K562 (cell line): ENCODE measurements around the gene FASTK. TPM values are rescaled to one million over a fixed set of nuclear protein-coding genes. Genes with fewer than 3 reads are reported as not detected.
A peak's percentile ranks its signal among the peaks of the same experiment; 100 is the strongest.

Source experiments
- CEBPZ ChIP-seq: fragments of 150-350 bp; IDR thresholded peaks from 2 replicates; pipeline ENCODE4 v1.6.1; 2014; ENCODE audit warnings: low read depth, mild to moderate bottlenecking, low read length, borderline replicate concordance
- GABPB2 ChIP-seq: fragments of 250-450 bp; sonication (Bioruptor Pico); conservative IDR thresholded peaks from 2 replicates; pipeline ENCODE4 v1.5.1; 2021; ENCODE audit warnings: mild to moderate bottlenecking
- JUNB ChIP-seq: fragments of 450-650 bp; formaldehyde crosslinking; conservative IDR thresholded peaks from 2 replicates; pipeline ENCODE4 v1.4.0; 2020; ENCODE audit warnings: mild to moderate bottlenecking
- KDM1A ChIP-seq, 2 experiments: fragments of 450-650 bp; IDR thresholded peaks; 2 replicates each; pipeline ENCODE4 v1.6.1; 2016; ENCODE audit warnings: mild to moderate bottlenecking in 2 of 2
- KLF16 ChIP-seq: IDR thresholded peaks from 2 replicates; pipeline ENCODE4 v1.6.1; 2016; ENCODE audit warnings: antibody characterized with exemption
- LEF1 ChIP-seq: fragments of 450-650 bp; IDR thresholded peaks from 2 replicates; pipeline ENCODE4 v1.6.1; 2016; ENCODE audit warnings: mild to moderate bottlenecking
- MYC ChIP-seq, 2 experiments: fragments of 250-450 bp in 1 of 2; sonication (Bioruptor Pico) in 1 of 2; IDR thresholded peaks; 2 replicates each; pipeline versions ENCODE4 v1.5.1 to v1.6.1; 2012 to 2021; ENCODE audit warnings: low read depth in 2 of 2, borderline replicate concordance in 1 of 2, improper control_type of control experiment in 1 of 2, low read length in 1 of 2, mild to moderate bottlenecking in 1 of 2, moderate library complexity in 1 of 2
- NCOA4 ChIP-seq: fragments of 450-650 bp; IDR thresholded peaks from 2 replicates; pipeline ENCODE4 v1.6.1; 2018; ENCODE audit warnings: mild to moderate bottlenecking; ENCODE audit not compliant: partially characterized antibody
- PURB ChIP-seq: sonication (generic); formaldehyde crosslinking; IDR thresholded peaks from 2 replicates; pipeline ENCODE4 v1.9.0; 2021; ENCODE audit warnings: low read depth, mild to moderate bottlenecking, missing genetic modification reagents
- SLC30A9 ChIP-seq: fragments of 250-450 bp; sonication (Bioruptor Pico); IDR thresholded peaks from 2 replicates; pipeline ENCODE4 v1.8.0; 2022; ENCODE audit warnings: mild to moderate bottlenecking, moderate library complexity
- TAF1 ChIP-seq: IDR thresholded peaks from 2 replicates; pipeline ENCODE4 v1.6.1; 2011; ENCODE audit warnings: mild to moderate bottlenecking, low read length, moderate library complexity; ENCODE audit not compliant: insufficient read depth, control insufficient read depth, severe bottlenecking; ENCODE audit errors: extremely low read depth
- TBL1XR1 ChIP-seq, 2 experiments: IDR thresholded peaks; 2 replicates each; pipeline ENCODE4 v1.6.1; 2012; ENCODE audit warnings: improper control_type of control experiment in 2 of 2, low read length in 2 of 2, mild to moderate bottlenecking in 1 of 2
- ZBED1 ChIP-seq: IDR thresholded peaks from 2 replicates; pipeline ENCODE4 v1.6.1; 2014
- ZNF143 ChIP-seq: sonication (generic); formaldehyde crosslinking; IDR thresholded peaks from 2 replicates; pipeline ENCODE4 v1.9.0; 2022; ENCODE audit warnings: mild to moderate bottlenecking, missing genetic modification reagents
- ZNF431 ChIP-seq: sonication (generic); formaldehyde crosslinking; IDR thresholded peaks from 2 replicates; pipeline ENCODE4 v1.8.0; 2022; ENCODE audit warnings: mild to moderate bottlenecking, missing genetic modification reagents
- ZNF586 ChIP-seq: fragments of 450-650 bp; formaldehyde crosslinking; conservative IDR thresholded peaks from 2 replicates; pipeline ENCODE4 v1.4.0; 2020; ENCODE audit warnings: mild to moderate bottlenecking, moderate library complexity
- ZNF655 ChIP-seq: fragments of 250-450 bp; sonication (Bioruptor Pico); IDR thresholded peaks from 2 replicates; pipeline ENCODE4 v1.5.0; 2021
- ZNF830 ChIP-seq: fragments of 250-450 bp; sonication (Bioruptor Pico); IDR thresholded peaks from 2 replicates; pipeline ENCODE4 v1.5.0; 2021; ENCODE audit warnings: mild to moderate bottlenecking
- polyA plus RNA-seq, 8 experiments: library from polyadenylated mRNA; depleted of rRNA in 4 of 8; stranded (reverse) in 5 of 8; unstranded in 3 of 8; fragments of >200 nt; fragmentation: Nextera tagmentation in 2 of 8; fragmentation: Illumina TruSeq in 1 of 8; extraction: Ambion mirVana in 2 of 8; extraction: Trizol in 1 of 8; gene quantifications; 2 replicates each; pipeline versions ENCODE4 v1.2.1 to v1.2.3, GENCODE V29; 2011 to 2014; ENCODE audit warnings: inconsistent platforms in 1 of 8, missing spikeins in 1 of 8
- total RNA-seq, 7 experiments: library from RNA; depleted of rRNA in 6 of 7; stranded (reverse); fragments of >200 nt in 6 of 7; fragmentation: Illumina TruSeq in 2 of 7; extraction: Trizol in 2 of 7; gene quantifications; 2 replicates each; pipeline versions ENCODE4 v1.2.1 to v1.2.3, GENCODE V29; 2011 to 2021; ENCODE audit warnings: low replicate concordance in 1 of 7
- TF ChIP-seq, protein P1 (sequence below): fragments of 450-650 bp; IDR thresholded peaks from 2 replicates; pipeline ENCODE4 v1.7.1; 2018; ENCODE audit warnings: mild to moderate bottlenecking, low read depth; ENCODE audit not compliant: partially characterized antibody

Gene FASTK
- total and polyA plus RNA-seq, 9 of the 15 experiments (the other 6 are each of a cell fraction or from before 2014, with no cell fraction given) = 0.51 to 150 (median 48.2) TPM

DNA sequence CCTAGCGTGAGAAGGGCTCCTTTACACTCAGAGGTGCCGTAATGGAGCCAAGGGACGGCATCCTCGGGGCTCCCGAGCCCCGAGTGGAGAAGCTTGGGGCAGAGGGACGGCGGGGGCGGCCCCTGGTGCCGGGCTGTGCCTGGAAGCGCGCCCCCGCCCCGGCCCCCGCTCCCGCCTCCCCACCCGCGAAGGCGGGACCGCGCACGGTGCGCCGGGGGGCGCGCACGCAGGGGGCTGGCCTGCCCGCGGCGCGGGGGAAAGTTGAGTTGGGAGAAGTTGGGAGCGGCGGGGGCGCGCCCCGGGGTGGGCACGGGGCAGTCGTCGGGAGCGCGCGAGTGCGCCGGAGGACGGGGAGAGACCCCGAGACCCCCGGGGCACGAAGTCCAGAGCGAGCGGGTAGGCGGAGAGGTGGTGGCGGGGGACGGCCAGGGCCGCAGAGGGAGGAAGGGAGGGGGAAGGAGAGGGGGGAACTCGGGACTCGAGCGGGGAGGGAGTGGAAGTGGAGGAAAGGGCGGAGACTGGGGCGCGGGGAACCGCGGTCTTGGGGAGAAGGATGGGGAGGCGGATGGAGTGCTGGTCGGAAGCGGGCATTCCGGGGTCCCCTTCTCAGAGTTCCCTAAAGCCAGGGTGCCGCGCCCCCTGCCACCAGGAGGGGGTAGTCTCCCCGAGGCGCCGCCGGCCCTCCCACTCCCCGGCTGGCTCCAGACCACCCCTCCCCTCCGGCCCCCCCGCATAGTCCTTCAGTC, 21.1 kb downstream of the FASTK start, which contains the start of gene SLC4A2 (continued):
- TF ChIP-seq, protein P1, sequence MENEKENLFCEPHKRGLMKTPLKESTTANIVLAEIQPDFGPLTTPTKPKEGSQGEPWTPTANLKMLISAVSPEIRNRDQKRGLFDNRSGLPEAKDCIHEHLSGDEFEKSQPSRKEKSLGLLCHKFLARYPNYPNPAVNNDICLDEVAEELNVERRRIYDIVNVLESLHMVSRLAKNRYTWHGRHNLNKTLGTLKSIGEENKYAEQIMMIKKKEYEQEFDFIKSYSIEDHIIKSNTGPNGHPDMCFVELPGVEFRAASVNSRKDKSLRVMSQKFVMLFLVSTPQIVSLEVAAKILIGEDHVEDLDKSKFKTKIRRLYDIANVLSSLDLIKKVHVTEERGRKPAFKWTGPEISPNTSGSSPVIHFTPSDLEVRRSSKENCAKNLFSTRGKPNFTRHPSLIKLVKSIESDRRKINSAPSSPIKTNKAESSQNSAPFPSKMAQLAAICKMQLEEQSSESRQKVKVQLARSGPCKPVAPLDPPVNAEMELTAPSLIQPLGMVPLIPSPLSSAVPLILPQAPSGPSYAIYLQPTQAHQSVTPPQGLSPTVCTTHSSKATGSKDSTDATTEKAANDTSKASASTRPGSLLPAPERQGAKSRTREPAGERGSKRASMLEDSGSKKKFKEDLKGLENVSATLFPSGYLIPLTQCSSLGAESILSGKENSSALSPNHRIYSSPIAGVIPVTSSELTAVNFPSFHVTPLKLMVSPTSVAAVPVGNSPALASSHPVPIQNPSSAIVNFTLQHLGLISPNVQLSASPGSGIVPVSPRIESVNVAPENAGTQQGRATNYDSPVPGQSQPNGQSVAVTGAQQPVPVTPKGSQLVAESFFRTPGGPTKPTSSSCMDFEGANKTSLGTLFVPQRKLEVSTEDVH = no peak
- TF ChIP-seq MYC (IDR thresholded peaks at IDR 0.05; ENCODE audit: low read depth, low read length) = 0 out of 2 replicates have a peak, but pooled peaks have one; percentile 8
- no peak for TF ChIP-seq MYC (CRISPR knock-in tag; IDR thresholded peaks at IDR 0.05; ENCODE audit: borderline replicate concordance, low read depth)
- no peak for TF ChIP-seq SLC30A9 (CRISPR knock-in tag)
- no peak for TF ChIP-seq ZNF830 (CRISPR knock-in tag)
- TF ChIP-seq ZNF143 = no peak
- no peak for TF ChIP-seq GABPB2
- TF ChIP-seq TBL1XR1 (IDR thresholded peaks at IDR 0.05; ENCODE audit: low read length in 2 of 2) = 0 out of 4 replicates have a peak, but pooled peaks of 1 of the 2 experiments have one; percentile 9
- no peak for TF ChIP-seq CEBPZ
- TF ChIP-seq ZNF586 (CRISPR knock-in tag) = no peak
- TF ChIP-seq TAF1 = peak; percentile 12
- TF ChIP-seq KDM1A (IDR thresholded peaks at IDR 0.05) = no peak
- TF ChIP-seq JUNB (CRISPR knock-in tag) = no peak
- TF ChIP-seq PURB (CRISPR knock-in tag) = no peak
- TF ChIP-seq ZBED1 = no peak; the same call in 1 of the 2 replicates
- no peak for TF ChIP-seq NCOA4
- no peak for TF ChIP-seq ZNF655 (CRISPR knock-in tag)
- 0 out of 2 replicates have a peak, but pooled peaks have one; percentile 46 for TF ChIP-seq KLF16
- no peak for TF ChIP-seq ZNF431 (CRISPR knock-in tag)
- no peak for TF ChIP-seq LEF1
